K562 (cell line): ENCODE data around the gene DMAC2L. TPM values are rescaled to one million over a fixed set of nuclear protein-coding genes. Genes with fewer than 3 reads are reported as not detected.

Source experiments
- ATAC-seq: fragments of 200-7000 bp; cut with Tn5 transposase; 3 replicates; pipeline ENCODE4 v1.9.1; 2020; ENCODE audit warnings: moderate library complexity
- BruUV-seq: library from RNA; stranded (reverse); fragments of 400-500 nt; replicated peaks from 2 replicates; lab custom pipeline; 2021; lab: Mats Ljungman, UMichigan
- CTCF ChIA-PET: fragments of 300-600 bp; formaldehyde crosslinking; extraction: SDS; loops from one replicate; lab custom pipeline; 2021; ENCODE audit warnings: low intra/inter-chr PET ratio; lab: Yijun Ruan, JAX
- POLR2A ChIA-PET: fragments of 300-600, 350-650 bp; sonication (Branson Sonifier 250); formaldehyde crosslinking; extraction: SDS; loops from one replicate; lab custom pipeline; 2021; ENCODE audit warnings: antibody characterized with exemption, inconsistent platforms; lab: Yijun Ruan, JAX
- DNase-seq, 4 experiments: peaks; one replicate each; pipeline versions ENCODE4 v3.0.0 to v3.0.0-alpha.2; 2011 to 2018; ENCODE audit warnings: low spot score in 3 of 4, mixed read lengths in 3 of 4; ENCODE audit errors: extremely low read depth in 1 of 4
- FAIRE-seq: peaks from 2 replicates; lab custom pipeline; 2011; peaks lifted over from hg19 to GRCh38; lab: Jason Lieb, UNC
- H2AFZ ChIP-seq: 2 replicates; pipeline ENCODE4 v1.6.0; 2011; ENCODE audit warnings: low read depth, low read length, control low read depth, inconsistent platforms
- H3K27ac ChIP-seq: fragments of 200-600 bp; 3 replicates; pipeline ENCODE4 v1.8.0; 2011; ENCODE audit warnings: low read depth, mild to moderate bottlenecking, control low read depth, inconsistent platforms, low read length, moderate library complexity, mixed read lengths; ENCODE audit errors: extremely low read depth
- H3K27me3 ChIP-seq, 2 experiments: fragments of 300-600 bp in 1 of 2; 2 replicates in 1 of 2; 3 replicates in 1 of 2; pipeline versions ENCODE4 v1.6.0 to v1.8.0; 2011; ENCODE audit warnings: inconsistent platforms in 2 of 2, low read length in 2 of 2, mild to moderate bottlenecking in 1 of 2, mixed read lengths in 1 of 2, moderate library complexity in 1 of 2; ENCODE audit not compliant: control insufficient read depth in 2 of 2, insufficient read depth in 2 of 2
- H3K36me3 ChIP-seq: fragments of 300-600 bp; 3 replicates; pipeline ENCODE4 v1.8.0; 2011; ENCODE audit warnings: mild to moderate bottlenecking, low read length, inconsistent platforms; ENCODE audit not compliant: control insufficient read depth, insufficient read depth
- H3K4me1 ChIP-seq, 2 experiments: fragments of 200-600 bp in 1 of 2; replicated peaks in 1 of 2; 2 replicates in 1 of 2; 3 replicates in 1 of 2; pipeline versions ENCODE4 v1.5.1 to v1.8.0; 2011; ENCODE audit warnings: inconsistent platforms in 2 of 2, low read length in 2 of 2, mild to moderate bottlenecking in 1 of 2, mixed read lengths in 1 of 2, moderate library complexity in 1 of 2; ENCODE audit not compliant: control insufficient read depth in 2 of 2, insufficient read depth in 2 of 2
- H3K4me2 ChIP-seq: 2 replicates; pipeline ENCODE4 v1.6.1; 2011; ENCODE audit warnings: low read length, control low read depth, inconsistent platforms, mixed read lengths; ENCODE audit not compliant: insufficient read depth
- H3K4me3 ChIP-seq: fragments of 200-600 bp; sonication (generic), shearing (Covaris generic); 2 replicates; pipeline ENCODE4 v1.5.1; 2016; ENCODE audit warnings: control low read depth, inconsistent platforms
- H3K79me2 ChIP-seq: fragments of 200-600 bp; 3 replicates; pipeline ENCODE4 v1.8.0; 2011; ENCODE audit warnings: low read length, inconsistent platforms; ENCODE audit not compliant: control insufficient read depth, insufficient read depth
- H3K9ac ChIP-seq, 2 experiments: 2 replicates each; pipeline versions ENCODE4 v1.6.0 to v1.6.1; 2011; ENCODE audit warnings: low read depth in 2 of 2, low read length in 2 of 2, control low read depth in 1 of 2, inconsistent platforms in 1 of 2, mild to moderate bottlenecking in 1 of 2, mixed read lengths in 1 of 2; ENCODE audit not compliant: insufficient read depth in 1 of 2
- H3K9me1 ChIP-seq: one replicate; pipeline ENCODE4 v1.6.0; 2011; ENCODE audit warnings: inconsistent platforms, mild to moderate bottlenecking, low read length, moderate library complexity; ENCODE audit not compliant: control insufficient read depth, insufficient read depth
- H3K9me3 ChIP-seq: replicated peaks from 2 replicates; pipeline ENCODE4 v1.5.1; 2011; ENCODE audit warnings: low read depth, low read length, inconsistent platforms; ENCODE audit not compliant: control insufficient read depth, insufficient read depth
- H4K20me1 ChIP-seq: replicated peaks from 2 replicates; pipeline ENCODE4 v1.6.1; 2011; ENCODE audit warnings: low read length, inconsistent platforms, mixed read lengths; ENCODE audit not compliant: control insufficient read depth, insufficient read depth
- BCL6 ChIP-seq: fragments of 250-450 bp; sonication (Bioruptor Pico); IDR thresholded peaks from 2 replicates; pipeline ENCODE4 v1.4.0; 2020
- DDX20 ChIP-seq: fragments of 450-650 bp; IDR thresholded peaks from 2 replicates; pipeline ENCODE4 v1.6.1; 2016; ENCODE audit warnings: missing genetic modification characterization, low read depth, mild to moderate bottlenecking, missing compliant biosample characterization, moderate library complexity
- ETV1 ChIP-seq: fragments of 450-650 bp; conservative IDR thresholded peaks from 2 replicates; pipeline ENCODE4 v1.6.1; 2016; ENCODE audit warnings: missing genetic modification characterization, control low read depth, low read depth, missing compliant biosample characterization
- FUS ChIP-seq: fragments of 200-400 bp; formaldehyde crosslinking; optimal IDR thresholded peaks from 2 replicates; pipeline ENCODE3; 2017; ENCODE audit warnings: low read depth, low read length
- ILK ChIP-seq: fragments of 450-650 bp; IDR thresholded peaks from 2 replicates; pipeline ENCODE4 v1.6.1; 2016; ENCODE audit warnings: missing genetic modification characterization, low read depth, mild to moderate bottlenecking, missing compliant biosample characterization, moderate library complexity, borderline replicate concordance
- MAFK ChIP-seq: IDR thresholded peaks from 2 replicates; pipeline ENCODE4 v1.6.1; 2011; ENCODE audit warnings: low read length, improper control_type of control experiment
- NFIC ChIP-seq: fragments of 450-650 bp; IDR thresholded peaks from 2 replicates; pipeline ENCODE4 v1.6.1; 2017; ENCODE audit warnings: mild to moderate bottlenecking, inconsistent platforms
- SMAD1 ChIP-seq: fragments of 150-350 bp; IDR thresholded peaks from 2 replicates; pipeline ENCODE4 v1.6.1; 2014; ENCODE audit warnings: low read length, low read depth; ENCODE audit not compliant: partially characterized antibody
- SPI1 ChIP-seq: IDR thresholded peaks from 2 replicates; pipeline ENCODE4 v1.6.1; 2011; ENCODE audit warnings: low read depth, low read length, control low read depth, borderline replicate concordance
- STAT5A ChIP-seq: IDR thresholded peaks from 2 replicates; pipeline ENCODE4 v1.6.1; 2012; ENCODE audit warnings: low read length, inconsistent platforms, borderline replicate concordance
- TEAD2 ChIP-seq: fragments of 450-650 bp; IDR thresholded peaks from 2 replicates; pipeline ENCODE4 v1.6.1; 2016; ENCODE audit warnings: missing genetic modification characterization, control low read depth, missing compliant biosample characterization
- UBTF ChIP-seq, 2 experiments: IDR thresholded peaks; 2 replicates each; pipeline ENCODE4 v1.6.1; 2012; ENCODE audit warnings: improper control_type of control experiment in 2 of 2, low read depth in 2 of 2, low read length in 2 of 2, borderline replicate concordance in 1 of 2
- ZBTB17 ChIP-seq: fragments of 450-650 bp; formaldehyde crosslinking; IDR thresholded peaks from 2 replicates; pipeline ENCODE4 v1.4.0; 2020; ENCODE audit warnings: mild to moderate bottlenecking
- ZBTB8A ChIP-seq: fragments of 450-650 bp; IDR thresholded peaks from 2 replicates; pipeline ENCODE4 v1.6.1; 2018; ENCODE audit warnings: mild to moderate bottlenecking, moderate library complexity; ENCODE audit not compliant: partially characterized antibody
- ZFX ChIP-seq: sonication (generic); formaldehyde crosslinking; IDR thresholded peaks from 2 replicates; pipeline ENCODE4 v1.8.0; 2022; ENCODE audit warnings: mild to moderate bottlenecking, missing genetic modification reagents, moderate library complexity
- ZNF431 ChIP-seq: sonication (generic); formaldehyde crosslinking; IDR thresholded peaks from 2 replicates; pipeline ENCODE4 v1.8.0; 2022; ENCODE audit warnings: mild to moderate bottlenecking, missing genetic modification reagents
- WGBS: fragments of 100-300 bp; shearing (Covaris generic); methylation state at CpG from one replicate; pipeline ENCODE4 v1.1.6; 2016; ENCODE audit warnings: low coverage, mixed read lengths; ENCODE audit not compliant: insufficient coverage; ENCODE audit errors: missing lambda C conversion rate; 5-methylcytosine and 5-hydroxymethylcytosine counted together
- in situ Hi-C: fragments of 300-500 bp; cut with MboI; formaldehyde crosslinking; loops from 4 replicates; pipeline ENCODE4 v1.15.0; 2018; ENCODE audit warnings: inconsistent platforms, mixed read lengths
- intact Hi-C: fragments of 100-400 bp; cut with micrococcal nuclease; formaldehyde crosslinking; loops from 2 replicates; pipeline ENCODE4 v1.14.2; 2022
- polyA plus RNA-seq, 8 experiments: library from polyadenylated mRNA; depleted of rRNA in 4 of 8; stranded (reverse) in 5 of 8; unstranded in 3 of 8; fragments of >200 nt; fragmentation: Nextera tagmentation in 2 of 8; fragmentation: Illumina TruSeq in 1 of 8; extraction: Ambion mirVana in 2 of 8; extraction: Trizol in 1 of 8; gene quantifications; 2 replicates each; pipeline versions ENCODE4 v1.2.1 to v1.2.3, GENCODE V29; 2011 to 2014; ENCODE audit warnings: inconsistent platforms in 1 of 8, missing spikeins in 1 of 8
- total RNA-seq, 7 experiments: library from RNA; depleted of rRNA in 6 of 7; stranded (reverse); fragments of >200 nt in 6 of 7; fragmentation: Illumina TruSeq in 2 of 7; extraction: Trizol in 2 of 7; gene quantifications; 2 replicates each; pipeline versions ENCODE4 v1.2.1 to v1.2.3, GENCODE V29; 2011 to 2021; ENCODE audit warnings: low replicate concordance in 1 of 7
- TF ChIP-seq, protein P1 (sequence below): fragments of 250-450 bp; sonication (Bioruptor Pico); IDR thresholded peaks from 2 replicates; pipeline ENCODE4 v1.5.0; 2020; ENCODE audit warnings: mild to moderate bottlenecking, borderline replicate concordance

Gene DMAC2L
- total and polyA plus RNA-seq, 9 of the 15 experiments (the other 6 are each of a cell fraction or from before 2014, with no cell fraction given) = 4.0 to 37.2 (median 9.3) TPM

GRCh38 chr14:50342221-50343078 lies 30.3 kb downstream of the DMAC2L start:
- Histone ChIP-seq H3K9me3 (no peaks in the 10 kb centered on the region), H3K36me3 (no peaks in the 10 kb centered on the region; the same call in 2 of the 3 replicates), H2AFZ (no peak overlapping the region; the same call in 1 of the 2 replicates), H3K4me2 (peak overlapping the region; percentile 42), H3K9ac (no peak overlapping the region), H3K27me3 (no peaks in the 10 kb centered on the region), H3K4me1 (peaks cover 0 to 22% of the 10 kb centered on the region in 2 experiments; a peak in 3 of 5 replicates), H3K9me1 (no peaks in the 10 kb centered on the region), H3K4me3 (no peak overlapping the region), H3K27ac (peak overlapping the region; percentile 45; the same call in 1 of the 3 replicates), H3K79me2 (no peaks in the 10 kb centered on the region), H4K20me1 (no peaks in the 10 kb centered on the region)
- DNase-seq (peak; percentile 43 to 90 (median 70)), FAIRE-seq (peak; percentile 95), ATAC-seq (peak; percentile 97)
- intact Hi-C loops = loop anchor here (1.0 to 2.0 kb wide), 4 partner anchors 21 to 430 kb away; partner anchors contain the start of gene MAP4K5
- BruUV-seq = no TSS peak
- CTCF ChIA-PET = interaction anchor here (0.6 to 1.7 kb wide), 2 partner anchors 432 to 657 kb away, joined by 3 to 4 read pairs; no protein-coding TSS in a partner anchor
- POLR2A ChIA-PET = interaction anchor here (0.6 to 2.0 kb wide), 2 partner anchors 20 to 108 kb away, joined by 3 to 7 read pairs; no protein-coding TSS in a partner anchor
- WGBS = 6% methylated on average over 8 of the region's 8 CpGs
- in situ Hi-C loops = loop anchor here (25.0 kb wide), 1 partner anchor 445 kb away; no protein-coding TSS in a partner anchor
- TF ChIP-seq ETV1 (peak; percentile 82), NFIC (peak; percentile 65; the same call in 1 of the 2 replicates), MAFK (no peak), TEAD2 (peak; percentile 16; the same call in 1 of the 2 replicates), UBTF (IDR thresholded peaks at IDR 0.05; ENCODE audit: borderline replicate concordance in 1 of 2, low read depth in 2 of 2, low read length in 2 of 2) (peak; percentile 31 to 77; a peak in 1 of 4 replicates), STAT5A (no peak), SPI1 (no peak), ILK (no peak), ZBTB8A (no peak), BCL6 (CRISPR knock-in tag) (no peak), FUS (no peak), ZBTB17 (CRISPR knock-in tag) (no peak), DDX20 (tag) (no peak), ZNF431 (CRISPR knock-in tag) (no peak), ZFX (CRISPR knock-in tag) (no peak), SMAD1 (no peak)
- TF ChIP-seq, protein P1, sequence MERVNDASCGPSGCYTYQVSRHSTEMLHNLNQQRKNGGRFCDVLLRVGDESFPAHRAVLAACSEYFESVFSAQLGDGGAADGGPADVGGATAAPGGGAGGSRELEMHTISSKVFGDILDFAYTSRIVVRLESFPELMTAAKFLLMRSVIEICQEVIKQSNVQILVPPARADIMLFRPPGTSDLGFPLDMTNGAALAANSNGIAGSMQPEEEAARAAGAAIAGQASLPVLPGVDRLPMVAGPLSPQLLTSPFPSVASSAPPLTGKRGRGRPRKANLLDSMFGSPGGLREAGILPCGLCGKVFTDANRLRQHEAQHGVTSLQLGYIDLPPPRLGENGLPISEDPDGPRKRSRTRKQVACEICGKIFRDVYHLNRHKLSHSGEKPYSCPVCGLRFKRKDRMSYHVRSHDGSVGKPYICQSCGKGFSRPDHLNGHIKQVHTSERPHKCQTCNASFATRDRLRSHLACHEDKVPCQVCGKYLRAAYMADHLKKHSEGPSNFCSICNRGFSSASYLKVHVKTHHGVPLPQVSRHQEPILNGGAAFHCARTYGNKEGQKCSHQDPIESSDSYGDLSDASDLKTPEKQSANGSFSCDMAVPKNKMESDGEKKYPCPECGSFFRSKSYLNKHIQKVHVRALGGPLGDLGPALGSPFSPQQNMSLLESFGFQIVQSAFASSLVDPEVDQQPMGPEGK = no peak
